K562 (cell line): ENCODE results near the gene AFF1. TPM values are rescaled to one million over a fixed set of nuclear protein-coding genes. Genes with fewer than 3 reads are reported as not detected.

Experiments
- ATAC-seq: fragments of 200-7000 bp; cut with Tn5 transposase; 3 replicates; pipeline ENCODE4 v1.9.1; 2020; ENCODE audit warnings: moderate library complexity
- BruUV-seq: library from RNA; stranded (reverse); fragments of 400-500 nt; replicated peaks from 2 replicates; lab custom pipeline; 2021; lab: Mats Ljungman, UMichigan
- CTCF ChIA-PET: fragments of 300-600 bp; formaldehyde crosslinking; extraction: SDS; loops from one replicate; lab custom pipeline; 2021; ENCODE audit warnings: low intra/inter-chr PET ratio; lab: Yijun Ruan, JAX
- POLR2A ChIA-PET: fragments of 300-600, 350-650 bp; sonication (Branson Sonifier 250); formaldehyde crosslinking; extraction: SDS; loops from one replicate; lab custom pipeline; 2021; ENCODE audit warnings: antibody characterized with exemption, inconsistent platforms; lab: Yijun Ruan, JAX
- DNase-seq, 4 experiments: peaks; one replicate each; pipeline versions ENCODE4 v3.0.0 to v3.0.0-alpha.2; 2011 to 2018; ENCODE audit warnings: low spot score in 3 of 4, mixed read lengths in 3 of 4; ENCODE audit errors: extremely low read depth in 1 of 4
- FAIRE-seq: peaks from 2 replicates; lab custom pipeline; 2011; peaks lifted over from hg19 to GRCh38; lab: Jason Lieb, UNC
- H2AFZ ChIP-seq: 2 replicates; pipeline ENCODE4 v1.6.0; 2011; ENCODE audit warnings: low read depth, low read length, control low read depth, inconsistent platforms
- H3K27ac ChIP-seq: fragments of 200-600 bp; 3 replicates; pipeline ENCODE4 v1.8.0; 2011; ENCODE audit warnings: low read depth, mild to moderate bottlenecking, control low read depth, inconsistent platforms, low read length, moderate library complexity, mixed read lengths; ENCODE audit errors: extremely low read depth
- H3K27me3 ChIP-seq, 2 experiments: fragments of 300-600 bp in 1 of 2; 2 replicates in 1 of 2; 3 replicates in 1 of 2; pipeline versions ENCODE4 v1.6.0 to v1.8.0; 2011; ENCODE audit warnings: inconsistent platforms in 2 of 2, low read length in 2 of 2, mild to moderate bottlenecking in 1 of 2, mixed read lengths in 1 of 2, moderate library complexity in 1 of 2; ENCODE audit not compliant: control insufficient read depth in 2 of 2, insufficient read depth in 2 of 2
- H3K36me3 ChIP-seq: fragments of 300-600 bp; 3 replicates; pipeline ENCODE4 v1.8.0; 2011; ENCODE audit warnings: mild to moderate bottlenecking, low read length, inconsistent platforms; ENCODE audit not compliant: control insufficient read depth, insufficient read depth
- H3K4me1 ChIP-seq, 2 experiments: fragments of 200-600 bp in 1 of 2; replicated peaks in 1 of 2; 2 replicates in 1 of 2; 3 replicates in 1 of 2; pipeline versions ENCODE4 v1.5.1 to v1.8.0; 2011; ENCODE audit warnings: inconsistent platforms in 2 of 2, low read length in 2 of 2, mild to moderate bottlenecking in 1 of 2, mixed read lengths in 1 of 2, moderate library complexity in 1 of 2; ENCODE audit not compliant: control insufficient read depth in 2 of 2, insufficient read depth in 2 of 2
- H3K4me2 ChIP-seq: 2 replicates; pipeline ENCODE4 v1.6.1; 2011; ENCODE audit warnings: low read length, control low read depth, inconsistent platforms, mixed read lengths; ENCODE audit not compliant: insufficient read depth
- H3K4me3 ChIP-seq: fragments of 200-600 bp; sonication (generic), shearing (Covaris generic); 2 replicates; pipeline ENCODE4 v1.5.1; 2016; ENCODE audit warnings: control low read depth, inconsistent platforms
- H3K79me2 ChIP-seq: fragments of 200-600 bp; 3 replicates; pipeline ENCODE4 v1.8.0; 2011; ENCODE audit warnings: low read length, inconsistent platforms; ENCODE audit not compliant: control insufficient read depth, insufficient read depth
- H3K9ac ChIP-seq, 2 experiments: 2 replicates each; pipeline versions ENCODE4 v1.6.0 to v1.6.1; 2011; ENCODE audit warnings: low read depth in 2 of 2, low read length in 2 of 2, control low read depth in 1 of 2, inconsistent platforms in 1 of 2, mild to moderate bottlenecking in 1 of 2, mixed read lengths in 1 of 2; ENCODE audit not compliant: insufficient read depth in 1 of 2
- H3K9me1 ChIP-seq: one replicate; pipeline ENCODE4 v1.6.0; 2011; ENCODE audit warnings: inconsistent platforms, mild to moderate bottlenecking, low read length, moderate library complexity; ENCODE audit not compliant: control insufficient read depth, insufficient read depth
- H3K9me3 ChIP-seq: replicated peaks from 2 replicates; pipeline ENCODE4 v1.5.1; 2011; ENCODE audit warnings: low read depth, low read length, inconsistent platforms; ENCODE audit not compliant: control insufficient read depth, insufficient read depth
- H4K20me1 ChIP-seq: replicated peaks from 2 replicates; pipeline ENCODE4 v1.6.1; 2011; ENCODE audit warnings: low read length, inconsistent platforms, mixed read lengths; ENCODE audit not compliant: control insufficient read depth, insufficient read depth
- BRF1 ChIP-seq: IDR thresholded peaks from 3 replicates; pipeline ENCODE4 v1.6.1; 2011; ENCODE audit warnings: borderline replicate concordance, mild to moderate bottlenecking; ENCODE audit not compliant: insufficient read length; ENCODE audit errors: extremely low read depth
- CHCHD3 ChIP-seq: fragments of 250-450 bp; sonication (Bioruptor Pico); IDR thresholded peaks from 2 replicates; pipeline ENCODE4 v2.1.2; 2022; ENCODE audit warnings: mild to moderate bottlenecking
- FOSL1 ChIP-seq: fragments of 200-800 bp; sonication (Bioruptor generic); conservative IDR thresholded peaks from 2 replicates; pipeline ENCODE4 v1.6.1; 2016; ENCODE audit warnings: missing genetic modification characterization, missing compliant biosample characterization
- IFI16 ChIP-seq: fragments of 250-450 bp; sonication (Bioruptor Pico); IDR thresholded peaks from 2 replicates; pipeline ENCODE4 v2.1.2; 2022; ENCODE audit warnings: mild to moderate bottlenecking, inconsistent platforms
- KDM1A ChIP-seq, 2 experiments: fragments of 450-650 bp; IDR thresholded peaks; 2 replicates each; pipeline ENCODE4 v1.6.1; 2016; ENCODE audit warnings: mild to moderate bottlenecking in 2 of 2
- RBFOX2 ChIP-seq: fragments of 200-400 bp; formaldehyde crosslinking; IDR thresholded peaks from 2 replicates; pipeline ENCODE4 v1.6.1; 2017; ENCODE audit warnings: low read depth, mild to moderate bottlenecking, low read length, moderate library complexity
- WGBS: fragments of 100-300 bp; shearing (Covaris generic); methylation state at CpG from one replicate; pipeline ENCODE4 v1.1.6; 2016; ENCODE audit warnings: low coverage, mixed read lengths; ENCODE audit not compliant: insufficient coverage; ENCODE audit errors: missing lambda C conversion rate; 5-methylcytosine and 5-hydroxymethylcytosine counted together
- in situ Hi-C: fragments of 300-500 bp; cut with MboI; formaldehyde crosslinking; loops from 4 replicates; pipeline ENCODE4 v1.15.0; 2018; ENCODE audit warnings: inconsistent platforms, mixed read lengths
- intact Hi-C: fragments of 100-400 bp; cut with micrococcal nuclease; formaldehyde crosslinking; loops from 2 replicates; pipeline ENCODE4 v1.14.2; 2022
- polyA plus RNA-seq, 8 experiments: library from polyadenylated mRNA; depleted of rRNA in 4 of 8; stranded (reverse) in 5 of 8; unstranded in 3 of 8; fragments of >200 nt; fragmentation: Nextera tagmentation in 2 of 8; fragmentation: Illumina TruSeq in 1 of 8; extraction: Ambion mirVana in 2 of 8; extraction: Trizol in 1 of 8; gene quantifications; 2 replicates each; pipeline versions ENCODE4 v1.2.1 to v1.2.3, GENCODE V29; 2011 to 2014; ENCODE audit warnings: inconsistent platforms in 1 of 8, missing spikeins in 1 of 8
- total RNA-seq, 7 experiments: library from RNA; depleted of rRNA in 6 of 7; stranded (reverse); fragments of >200 nt in 6 of 7; fragmentation: Illumina TruSeq in 2 of 7; extraction: Trizol in 2 of 7; gene quantifications; 2 replicates each; pipeline versions ENCODE4 v1.2.1 to v1.2.3, GENCODE V29; 2011 to 2021; ENCODE audit warnings: low replicate concordance in 1 of 7

Gene AFF1
- total and polyA plus RNA-seq, 9 of the 15 experiments (the other 6 are each of a cell fraction or from before 2014, with no cell fraction given) = 4.1 to 47.5 (median 17.2) TPM

DNA sequence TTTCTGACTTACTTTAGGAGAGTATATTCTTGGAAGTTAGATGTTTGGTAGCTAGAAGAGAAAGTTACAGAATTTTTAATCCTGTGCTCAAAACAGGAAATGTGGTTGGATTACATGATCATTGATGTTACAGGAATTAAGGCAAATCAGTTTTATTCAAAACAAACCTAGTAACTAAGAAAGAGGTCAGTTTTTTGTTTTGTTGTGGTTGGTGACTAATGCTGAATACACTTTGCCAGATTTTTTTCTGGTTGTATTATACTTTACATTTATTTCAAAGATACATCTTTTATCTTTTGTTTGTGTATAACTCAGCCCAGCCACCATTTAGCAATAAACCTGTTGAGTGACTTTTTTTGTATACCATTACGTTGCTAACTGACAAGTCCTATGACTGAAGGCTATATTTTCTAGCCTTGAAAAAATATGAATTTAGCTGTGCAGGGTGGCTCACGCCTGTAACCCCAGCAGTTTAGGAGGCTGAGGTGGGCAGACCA is 168.9 kb downstream of the AFF1 start:
- Histone ChIP-seq H3K9ac (no peak overlapping the region), H3K4me2 (no peak overlapping the region), H3K9me1 (no peaks in the 10 kb centered on the region), H3K27ac (no peak overlapping the region), H3K79me2 (no peaks in the 10 kb centered on the region; the same call in 2 of the 3 replicates), H3K36me3 (peaks cover 48% of the 10 kb centered on the region), H3K9me3 (no peaks in the 10 kb centered on the region), H3K27me3 (no peaks in the 10 kb centered on the region), H3K4me3 (no peak overlapping the region), H4K20me1 (no peaks in the 10 kb centered on the region), H2AFZ (no peak overlapping the region), H3K4me1 (no peaks in the 10 kb centered on the region; a peak in 1 of 5 replicates)
- in situ Hi-C loops (loop anchor here (25.0 kb wide), 1 partner anchor 591 kb away; no protein-coding TSS in a partner anchor), intact Hi-C loops (no loop called here)
- no peak for ATAC-seq
- CTCF ChIA-PET = no interaction called here
- 75% methylated on average over 1 of the region's 2 CpGs for WGBS
- POLR2A ChIA-PET = interaction anchor here (0.6 to 1.3 kb wide), 3 partner anchors 13 to 538 kb away, joined by 3 read pairs; no protein-coding TSS in a partner anchor
- BruUV-seq = no TSS peak
- no peak for DNase-seq
- no peak for TF ChIP-seq CHCHD3 (CRISPR knock-in tag)
- 0 out of 2 replicates have a peak, but pooled peaks have one; percentile 19 for TF ChIP-seq FOSL1 (tag)
- TF ChIP-seq IFI16 (CRISPR knock-in tag) = no peak
- no peak for TF ChIP-seq RBFOX2
- TF ChIP-seq BRF1 = no peak
- 0 out of 4 replicates have a peak, but pooled peaks of 1 of the 2 experiments have one; percentile 9 for TF ChIP-seq KDM1A (IDR thresholded peaks at IDR 0.05)
- FAIRE-seq = peak; percentile 65
